CD4-positive, alpha-beta T cell treated with Interleukin-2 at 100 ng/mL for 4 hours (primary cell): Measurements from ENCODE around the gene MCM3AP.

Source experiments
- DNase-seq: peaks from one replicate; pipeline ENCODE4 v3.0.0-alpha.2; 2020; ENCODE audit warnings: low spot score

Gene MCM3AP

DNA sequence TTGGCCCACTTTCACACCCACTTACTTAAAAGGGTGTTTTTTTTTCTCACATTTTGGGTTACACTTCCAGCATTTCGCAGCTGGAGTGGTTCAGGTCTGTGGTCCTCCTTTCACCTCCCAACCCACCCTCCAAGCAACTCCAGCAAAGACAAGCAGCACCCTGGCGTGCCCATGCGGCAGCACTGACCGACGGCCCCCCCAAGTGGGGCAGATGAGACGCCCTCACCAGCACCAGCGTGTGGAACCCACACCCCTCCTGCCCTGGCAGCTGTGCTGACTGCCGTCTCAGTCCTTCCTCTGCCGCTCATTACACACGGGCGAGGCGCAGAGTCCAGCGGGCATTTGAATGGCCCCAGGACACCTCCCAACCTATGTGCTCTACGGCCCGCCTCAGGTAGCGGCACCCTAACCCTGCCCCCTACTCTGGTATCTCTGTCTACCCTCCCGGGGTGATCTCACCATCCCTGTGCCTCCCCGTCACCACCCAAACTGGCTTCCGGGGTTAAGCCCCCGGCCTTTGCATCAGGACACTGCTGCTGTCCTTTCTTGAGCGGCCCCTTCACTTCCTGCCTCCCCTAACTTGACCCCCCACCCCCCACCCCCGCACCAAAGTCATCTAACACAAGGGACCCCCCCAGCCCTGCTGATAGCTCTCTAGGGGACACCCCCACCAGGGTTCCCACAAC is 67.8 kb downstream of the MCM3AP start:
- no peak for DNase-seq

DNA sequence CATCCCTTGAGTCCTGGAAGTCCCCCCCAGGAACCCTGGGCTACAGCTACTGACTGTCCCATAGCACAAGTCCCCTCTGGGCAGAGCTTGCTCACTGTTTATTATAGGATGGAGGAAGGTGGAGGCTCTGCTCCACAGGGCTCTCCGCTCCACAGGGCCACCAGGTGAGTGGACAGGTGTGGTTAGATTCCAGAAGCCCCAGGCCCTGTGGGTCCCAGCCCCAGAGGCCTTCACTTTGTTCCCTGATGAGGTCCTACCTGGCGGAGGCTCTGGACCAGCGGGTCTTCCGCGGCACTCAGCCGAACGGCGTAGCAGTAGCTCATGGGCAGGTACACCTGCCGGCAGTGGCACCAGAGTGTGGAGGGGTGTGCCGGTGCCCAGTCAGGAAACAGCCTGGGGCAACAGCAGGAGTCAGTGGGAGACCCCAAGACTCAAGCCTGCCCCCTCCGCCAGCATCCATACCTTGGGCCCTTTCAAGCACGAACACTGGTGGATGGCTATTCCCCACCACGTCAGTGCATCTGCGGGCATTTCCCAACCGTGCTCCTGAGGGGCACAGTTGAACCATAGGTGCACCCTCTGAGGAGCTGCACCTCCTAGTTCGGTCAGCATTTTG is 69.2 kb downstream of the MCM3AP start:
- DNase-seq, result no peak

DNA sequence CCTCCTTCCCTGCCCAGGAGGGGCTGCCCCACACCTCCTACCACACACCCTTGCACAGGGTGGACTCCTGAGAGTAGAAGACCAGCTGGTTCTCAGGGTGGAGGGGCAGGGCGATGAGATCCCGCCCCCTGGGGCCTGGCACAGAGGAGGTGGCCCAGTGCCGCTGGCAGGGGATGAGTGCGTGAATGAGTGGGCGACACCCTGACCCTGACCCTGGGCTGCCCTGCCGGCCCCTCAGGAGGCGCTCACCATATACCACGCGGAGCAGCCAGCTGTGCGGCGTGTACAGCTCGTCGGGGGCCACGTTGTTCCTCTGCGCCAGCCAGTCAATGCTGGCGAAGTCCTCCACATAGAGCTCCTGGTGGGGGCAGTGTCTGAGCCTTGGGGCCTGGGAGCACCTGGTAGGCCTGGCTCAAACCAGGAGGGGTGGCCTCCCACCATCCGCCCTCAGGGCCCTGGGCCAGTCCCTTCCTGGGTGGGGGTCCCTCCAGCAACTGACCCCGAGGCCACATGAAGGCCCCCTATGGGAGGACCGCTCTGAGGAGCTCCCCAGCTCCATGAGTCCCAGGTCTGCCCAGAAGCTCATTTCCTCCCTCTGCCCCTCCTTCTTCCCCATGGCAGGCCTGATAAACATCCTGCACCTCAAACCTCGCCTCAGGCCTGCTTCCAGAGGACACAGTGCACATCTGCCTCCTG is 69.8 kb downstream of the MCM3AP start:
- DNase-seq, result no peak

DNA sequence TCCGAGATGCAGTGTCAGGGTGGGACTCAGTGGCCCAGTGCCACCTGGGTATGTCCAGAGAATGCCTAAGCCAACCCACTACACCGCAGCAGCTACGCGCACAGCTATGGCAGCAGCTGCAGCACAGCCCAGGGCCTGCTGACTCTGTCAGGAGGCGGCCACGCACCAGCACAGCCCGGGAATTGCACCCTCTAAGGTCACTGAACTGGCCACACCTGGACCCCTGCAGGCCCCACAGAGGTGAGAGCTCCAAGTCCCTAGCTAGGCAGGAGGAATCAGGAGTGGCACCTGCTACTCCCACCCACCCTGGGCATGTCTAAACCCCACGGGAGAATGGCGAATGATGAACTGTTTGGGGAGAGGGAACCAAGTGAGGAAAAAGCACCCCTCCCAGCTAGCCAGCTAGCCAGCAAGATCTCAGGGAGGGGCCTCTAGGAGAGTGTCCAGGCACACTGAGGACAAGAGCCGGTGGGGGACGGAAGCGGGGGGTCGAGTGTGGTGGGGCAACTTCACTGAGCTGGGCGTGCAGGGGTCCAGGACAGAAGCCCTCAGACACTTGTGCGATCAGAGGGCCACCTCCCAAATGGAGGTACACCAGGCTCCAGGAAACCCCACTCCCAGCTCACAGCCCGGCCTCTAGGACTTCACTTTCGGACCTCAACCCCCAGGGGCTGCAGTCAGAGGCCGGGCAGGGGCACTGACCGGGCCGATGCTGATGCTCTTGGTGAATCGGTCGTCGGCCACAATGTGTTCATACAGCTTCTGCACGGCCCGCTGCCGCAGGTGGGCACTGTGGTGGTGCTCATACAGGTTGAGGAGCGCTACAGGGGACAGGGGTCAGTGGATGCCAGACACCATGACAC is 70.7 kb downstream of the MCM3AP start:
- no peak for DNase-seq

DNA sequence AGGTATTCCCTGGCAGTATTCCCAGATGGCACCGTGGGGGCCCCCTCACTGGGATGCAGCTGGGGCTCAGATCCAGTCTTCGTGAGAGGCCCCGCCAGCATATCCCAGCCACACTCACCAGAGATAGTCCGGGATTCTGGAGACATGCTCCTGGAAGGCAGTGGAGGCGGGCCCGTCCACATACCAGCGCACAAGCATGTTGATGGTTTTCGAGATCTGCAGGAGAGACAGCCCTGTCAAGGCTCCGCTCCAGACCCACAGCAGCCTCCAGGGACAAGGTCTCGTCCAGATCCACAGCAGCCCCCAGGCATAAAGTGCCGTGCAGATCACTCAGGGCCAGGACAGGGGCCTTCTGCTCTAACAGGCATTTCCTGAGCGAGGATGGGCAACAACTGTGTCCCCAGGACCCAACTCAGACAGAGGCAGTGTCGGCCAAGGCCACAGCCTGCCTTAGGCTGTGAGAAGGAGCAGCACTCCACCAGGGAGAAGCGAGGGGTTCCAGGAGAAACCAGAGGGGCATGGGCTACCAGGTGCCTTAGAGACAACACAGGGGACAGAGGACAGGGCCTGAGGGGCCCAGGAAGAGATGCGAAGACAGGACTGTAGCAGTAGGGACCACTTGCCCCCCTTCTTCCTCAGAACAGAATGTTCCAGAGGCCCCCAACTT is 71.7 kb downstream of the MCM3AP start:
- DNase-seq, result no peak

GRCh38 chr21:46212721-46213484 is 72.5 kb downstream of the MCM3AP start:
- no peak for DNase-seq

DNA sequence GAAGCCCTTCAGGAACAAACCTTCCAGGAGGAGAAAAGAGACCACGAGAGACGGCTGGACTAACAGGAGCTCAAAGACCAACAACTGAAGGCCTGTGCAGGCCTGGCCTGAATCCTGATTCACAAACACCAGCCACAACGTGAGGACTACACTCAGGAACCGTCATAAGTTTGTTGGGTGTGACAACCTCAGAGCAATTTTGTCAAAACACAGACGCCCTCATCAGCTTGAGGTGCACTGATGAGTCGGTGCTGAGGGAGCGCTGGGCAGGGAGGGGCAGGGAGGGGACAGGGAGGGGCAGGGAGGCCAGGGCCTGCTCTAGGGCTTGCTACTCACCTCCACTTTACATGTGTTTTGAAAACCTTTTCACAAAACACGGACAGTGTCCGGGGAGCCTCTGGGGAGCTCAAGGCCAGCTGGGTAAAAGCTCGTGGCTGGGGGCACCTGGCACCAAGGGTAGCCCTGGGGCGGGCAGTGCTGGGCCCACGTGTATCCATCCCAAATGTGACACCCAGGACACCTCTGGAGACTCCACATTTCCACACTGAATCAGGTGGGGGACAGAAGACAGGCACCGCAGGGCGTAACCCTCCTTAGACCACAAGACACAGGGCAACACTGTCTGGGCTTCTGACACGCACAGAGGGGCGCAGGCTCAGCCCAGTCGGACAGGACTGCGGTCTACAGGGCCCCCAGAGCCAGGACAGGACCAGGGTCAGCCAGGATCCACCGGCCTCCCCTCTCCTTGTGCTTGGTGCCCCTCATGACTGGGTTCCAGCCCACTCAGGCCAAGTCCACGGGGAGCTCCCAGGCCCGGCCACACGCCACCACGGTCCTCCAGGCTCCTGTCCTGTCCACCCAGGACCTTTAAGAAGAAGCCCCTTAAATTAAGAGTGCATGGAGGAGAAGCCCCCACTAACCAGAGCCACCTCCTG is 73.4 kb downstream of the MCM3AP start:
- DNase-seq, result no peak

GRCh38 chr21:46211376-46211775 is 74.0 kb downstream of the MCM3AP start:
- no peak for DNase-seq

DNA sequence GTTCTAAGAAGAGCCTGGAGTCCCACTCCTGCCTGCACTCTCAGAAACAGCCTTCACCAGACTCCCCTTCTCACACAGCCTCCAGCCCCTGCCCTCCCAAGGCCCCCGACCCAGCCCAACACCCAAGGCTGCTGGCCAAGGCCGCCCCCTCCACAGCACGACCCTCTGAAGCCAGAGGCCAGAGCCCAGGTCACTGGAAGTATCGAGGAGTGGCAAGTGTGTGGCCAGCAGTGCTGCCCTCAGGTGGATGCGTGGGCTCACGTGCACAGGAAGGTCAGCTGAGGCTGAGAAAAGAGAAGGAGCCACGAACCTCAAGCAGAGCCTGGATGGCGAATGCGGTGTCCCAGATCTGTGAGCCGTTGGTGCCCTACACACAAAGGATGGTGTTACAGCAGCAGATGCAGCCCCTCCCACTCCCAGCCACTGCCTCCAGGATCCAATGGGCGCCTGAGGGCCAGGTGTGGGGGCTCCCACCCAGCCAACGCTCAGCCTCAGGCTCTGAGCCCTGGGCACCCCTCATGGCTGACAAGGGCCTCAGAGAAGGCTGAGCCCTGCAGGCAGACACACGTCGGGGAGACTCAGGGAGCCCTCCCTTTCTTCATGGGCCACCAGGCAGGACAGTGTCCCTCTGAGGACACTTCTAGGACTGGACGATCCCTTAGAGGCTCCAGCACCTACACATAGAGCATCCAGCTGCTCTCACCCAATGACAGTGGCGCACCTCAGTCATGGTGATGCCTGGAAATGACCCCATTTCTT is 74.9 kb downstream of the MCM3AP start:
- DNase-seq, result no peak

GRCh38 chr21:46208761-46209721 is 76.4 kb downstream of the MCM3AP start:
- no peak for DNase-seq

DNA sequence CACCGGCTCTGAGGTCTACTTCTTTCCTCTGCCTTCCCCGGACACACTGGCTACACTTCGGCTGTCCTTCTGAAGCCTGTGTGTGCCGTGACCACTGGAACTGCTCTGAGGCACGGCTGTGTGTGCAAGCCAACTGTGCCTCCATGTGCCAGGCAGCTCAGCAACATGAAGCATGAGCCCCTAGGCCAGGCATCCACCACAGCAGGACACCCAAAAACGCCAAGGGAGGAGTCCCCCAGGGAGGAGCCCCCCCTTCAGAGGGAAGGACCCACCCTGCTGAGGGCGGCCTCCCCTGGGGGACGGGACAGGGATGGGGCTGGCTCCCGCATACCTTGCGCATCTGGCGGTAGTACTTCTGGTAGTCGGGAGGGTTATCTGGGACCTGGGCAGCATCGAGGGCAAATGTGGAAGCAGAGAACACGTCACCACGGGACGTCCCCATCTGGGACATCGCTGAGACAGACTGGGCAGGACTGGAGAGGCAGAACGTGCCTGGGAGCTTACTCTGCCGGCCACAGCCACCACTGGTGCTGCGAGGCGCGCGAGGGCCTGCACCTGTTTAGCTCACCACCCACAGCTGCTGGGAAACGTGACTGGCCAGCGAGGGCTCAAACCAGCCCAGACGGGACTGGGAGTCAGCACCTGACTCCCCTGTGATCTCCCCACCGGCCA is 77.4 kb downstream of the MCM3AP start:
- no peak for DNase-seq

- DNase-seq, result no peak
These were observed 78.1 kb downstream of the MCM3AP start for GRCh38 chr21:46207006-46207919.

DNA sequence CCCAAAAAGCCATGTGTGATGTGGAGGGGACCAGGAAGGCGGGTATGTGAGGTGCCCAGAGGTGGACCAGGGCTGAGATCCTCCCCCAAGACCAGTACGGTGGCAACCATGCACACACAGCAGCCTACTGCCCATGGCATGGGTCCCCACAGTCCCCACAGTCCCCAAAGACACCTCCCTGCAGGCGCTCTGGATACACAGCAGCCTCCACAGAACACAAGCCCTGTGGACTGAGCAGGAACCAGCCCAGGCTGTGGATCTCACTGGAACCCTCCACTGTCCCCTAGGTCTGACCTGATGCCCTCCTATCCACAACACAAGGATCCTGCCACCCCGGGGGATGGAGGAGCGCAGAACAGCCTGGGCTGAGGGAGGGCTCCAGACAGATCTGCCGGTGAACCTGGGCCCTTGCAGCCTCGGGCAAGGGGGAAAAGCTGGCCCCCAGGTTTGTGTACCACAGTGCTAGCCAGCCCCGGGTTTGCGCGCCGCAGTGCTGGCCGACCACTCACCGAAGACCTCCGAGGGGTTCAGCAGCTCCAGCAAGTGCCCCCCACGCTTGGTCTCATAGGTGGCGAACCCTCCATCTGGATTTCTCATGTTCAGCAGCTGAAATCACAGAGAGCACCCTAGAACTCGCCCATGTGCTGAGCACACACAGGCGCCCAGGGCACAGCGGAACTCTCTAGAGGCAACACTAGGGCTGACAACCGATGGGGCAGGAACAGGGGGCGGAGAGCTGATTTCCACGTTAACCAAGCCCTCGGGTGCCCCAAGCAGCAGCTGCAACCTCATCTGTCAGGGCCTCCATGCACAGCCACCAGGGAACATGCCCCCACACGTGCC is 79.0 kb downstream of the MCM3AP start:
- no peak for DNase-seq

- no peak for DNase-seq
These were observed 79.6 kb downstream of the MCM3AP start for GRCh38 chr21:46205766-46206162.

DNA sequence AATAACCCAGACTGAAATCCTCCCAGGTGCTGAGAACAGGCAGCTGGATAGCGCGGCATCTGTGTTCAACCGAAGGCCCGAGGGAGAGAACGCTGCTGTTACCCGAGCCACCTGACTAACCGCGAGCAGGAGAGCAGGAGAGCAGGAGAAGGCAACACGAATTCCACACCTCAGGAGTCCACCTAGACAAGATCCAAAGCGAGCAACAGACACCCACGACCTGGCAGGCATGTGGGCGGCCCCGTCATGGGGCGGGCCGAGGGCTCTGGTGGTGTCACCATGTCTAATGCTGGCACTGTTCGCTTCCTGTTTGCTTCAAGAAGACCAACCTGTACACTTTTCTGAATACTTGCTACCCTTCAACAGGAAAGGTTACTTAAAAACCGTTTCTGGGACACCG is 80.2 kb downstream of the MCM3AP start:
- DNase-seq, result no peak
